ENCODE results near the gene CMTM5. TPM values are rescaled to one million over a fixed set of nuclear protein-coding genes. Genes with fewer than 3 reads are reported as not detected.

The CMTM5 gene
- total and polyA plus RNA-seq, 8 donors: 0.61 to 1.3 (median 1.1) TPM; not detected in 4

- Histone ChIP-seq H3K36me3 (peaks cover 0 to 15% (median 3%) of the 10 kb centered on the region in 4 donors), H3K9me3 (peaks cover 0 to 4% (median 0%) of the 10 kb centered on the region in 4 donors), H3K4me3 (no peak overlapping the region), H3K4me1 (no peaks in the 10 kb centered on the region), H3K27ac (no peak overlapping the region), H3K27me3 (no peaks in the 10 kb centered on the region)
- intact Hi-C loops (cut with DNase I; ENCODE audit: low total_unique reads): no loop called here
- TF ChIP-seq, protein P1, sequence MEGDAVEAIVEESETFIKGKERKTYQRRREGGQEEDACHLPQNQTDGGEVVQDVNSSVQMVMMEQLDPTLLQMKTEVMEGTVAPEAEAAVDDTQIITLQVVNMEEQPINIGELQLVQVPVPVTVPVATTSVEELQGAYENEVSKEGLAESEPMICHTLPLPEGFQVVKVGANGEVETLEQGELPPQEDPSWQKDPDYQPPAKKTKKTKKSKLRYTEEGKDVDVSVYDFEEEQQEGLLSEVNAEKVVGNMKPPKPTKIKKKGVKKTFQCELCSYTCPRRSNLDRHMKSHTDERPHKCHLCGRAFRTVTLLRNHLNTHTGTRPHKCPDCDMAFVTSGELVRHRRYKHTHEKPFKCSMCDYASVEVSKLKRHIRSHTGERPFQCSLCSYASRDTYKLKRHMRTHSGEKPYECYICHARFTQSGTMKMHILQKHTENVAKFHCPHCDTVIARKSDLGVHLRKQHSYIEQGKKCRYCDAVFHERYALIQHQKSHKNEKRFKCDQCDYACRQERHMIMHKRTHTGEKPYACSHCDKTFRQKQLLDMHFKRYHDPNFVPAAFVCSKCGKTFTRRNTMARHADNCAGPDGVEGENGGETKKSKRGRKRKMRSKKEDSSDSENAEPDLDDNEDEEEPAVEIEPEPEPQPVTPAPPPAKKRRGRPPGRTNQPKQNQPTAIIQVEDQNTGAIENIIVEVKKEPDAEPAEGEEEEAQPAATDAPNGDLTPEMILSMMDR (IDR thresholded peaks at IDR 0.05): no peak
- no peak for TF ChIP-seq POLR2AphosphoS5 (IDR thresholded peaks at IDR 0.05)
- no peak for TF ChIP-seq EP300 (IDR thresholded peaks at IDR 0.05)
- no peak for TF ChIP-seq POLR2A (IDR thresholded peaks at IDR 0.05)
- no peak for DNase-seq
- 47 to 68% (median 55%) methylated on average over 3 of the region's 3 CpGs for WGBS, 5 donors
These were observed 32.4 kb upstream of the CMTM5 start for GRCh38 chr14:23344481-23344880.

DNA sequence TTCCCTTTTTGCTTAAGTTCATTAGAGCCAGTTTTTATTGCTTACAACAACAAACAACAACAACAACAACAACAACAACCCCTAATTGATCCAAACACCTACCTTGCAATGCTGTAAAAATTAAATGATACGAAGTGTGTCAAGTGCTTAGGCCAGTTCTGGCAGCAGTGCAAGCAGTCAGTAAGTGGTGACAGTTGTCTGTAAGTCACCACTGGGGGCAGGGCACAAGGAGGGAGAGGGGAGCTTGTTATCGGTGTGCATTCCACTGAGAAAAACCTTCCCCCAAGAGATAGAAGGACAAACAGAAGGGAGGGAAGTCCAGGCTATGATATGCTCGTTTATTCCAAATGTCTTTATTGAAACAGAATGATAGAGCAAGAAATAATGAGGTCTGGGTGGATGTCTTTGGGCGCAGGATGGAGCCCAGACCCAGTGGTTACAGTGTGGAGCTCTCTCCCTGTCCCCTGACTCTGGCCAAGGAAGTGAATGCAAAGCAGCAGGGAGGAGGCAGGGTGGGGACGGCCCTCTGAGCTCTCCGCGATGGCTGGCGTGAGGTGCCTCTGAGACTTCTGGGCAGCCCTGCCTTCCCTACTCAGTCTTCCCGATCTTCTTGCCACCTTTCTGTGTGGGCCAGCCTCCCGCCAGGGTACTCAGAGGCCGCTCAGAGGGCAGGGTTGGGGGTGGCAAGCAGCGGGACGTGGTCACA, 30.7 kb upstream of the CMTM5 start:
- no peak for DNase-seq
- peaks cover 0 to 15% (median 3%) of the 10 kb centered on the region in 4 donors for H3K36me3 ChIP-seq
- no peaks in the 10 kb centered on the region for H3K9me3 ChIP-seq
- no peaks in the 10 kb centered on the region for H3K27me3 ChIP-seq
- H3K4me3 ChIP-seq: no peak overlapping the region
- WGBS, 5 donors: 55 to 67% (median 66%) methylated on average over 8 to 13 of the region's 13 CpGs
- no peak overlapping the region for H3K27ac ChIP-seq
- TF ChIP-seq POLR2AphosphoS5 (IDR thresholded peaks at IDR 0.05) (no peak), EP300 (IDR thresholded peaks at IDR 0.05) (no peak), POLR2A (IDR thresholded peaks at IDR 0.05) (no peak)
- TF ChIP-seq, protein P1 (IDR thresholded peaks at IDR 0.05): no peak
- intact Hi-C loops (cut with DNase I; ENCODE audit: low total_unique reads): no loop called here
- no peaks in the 10 kb centered on the region for H3K4me1 ChIP-seq

- peaks cover 3 to 4% (median 4%) of the 10 kb centered on the region in 4 donors for H3K4me1 ChIP-seq
- 72 to 86% (median 76%) methylated on average over 13 to 27 of the region's 27 CpGs for WGBS, 5 donors
- DNase-seq: no peak
- H3K27ac ChIP-seq: no peak overlapping the region
- H3K27me3 ChIP-seq: peaks cover 0 to 5% (median 4%) of the 10 kb centered on the region in 3 donors
- peaks cover 0 to 15% (median 3%) of the 10 kb centered on the region in 4 donors for H3K36me3 ChIP-seq
- TF ChIP-seq EP300 (IDR thresholded peaks at IDR 0.05) (no peak), POLR2AphosphoS5 (IDR thresholded peaks at IDR 0.05) (no peak), POLR2A (IDR thresholded peaks at IDR 0.05) (no peak)
- TF ChIP-seq, protein P1 (IDR thresholded peaks at IDR 0.05): no peak
- no peaks in the 10 kb centered on the region for H3K9me3 ChIP-seq
- H3K4me3 ChIP-seq: no peak overlapping the region
- intact Hi-C loops (cut with DNase I; ENCODE audit: low total_unique reads): no loop called here
These were observed 30.0 kb upstream of the CMTM5 start for GRCh38 chr14:23346693-23347405.

DNA sequence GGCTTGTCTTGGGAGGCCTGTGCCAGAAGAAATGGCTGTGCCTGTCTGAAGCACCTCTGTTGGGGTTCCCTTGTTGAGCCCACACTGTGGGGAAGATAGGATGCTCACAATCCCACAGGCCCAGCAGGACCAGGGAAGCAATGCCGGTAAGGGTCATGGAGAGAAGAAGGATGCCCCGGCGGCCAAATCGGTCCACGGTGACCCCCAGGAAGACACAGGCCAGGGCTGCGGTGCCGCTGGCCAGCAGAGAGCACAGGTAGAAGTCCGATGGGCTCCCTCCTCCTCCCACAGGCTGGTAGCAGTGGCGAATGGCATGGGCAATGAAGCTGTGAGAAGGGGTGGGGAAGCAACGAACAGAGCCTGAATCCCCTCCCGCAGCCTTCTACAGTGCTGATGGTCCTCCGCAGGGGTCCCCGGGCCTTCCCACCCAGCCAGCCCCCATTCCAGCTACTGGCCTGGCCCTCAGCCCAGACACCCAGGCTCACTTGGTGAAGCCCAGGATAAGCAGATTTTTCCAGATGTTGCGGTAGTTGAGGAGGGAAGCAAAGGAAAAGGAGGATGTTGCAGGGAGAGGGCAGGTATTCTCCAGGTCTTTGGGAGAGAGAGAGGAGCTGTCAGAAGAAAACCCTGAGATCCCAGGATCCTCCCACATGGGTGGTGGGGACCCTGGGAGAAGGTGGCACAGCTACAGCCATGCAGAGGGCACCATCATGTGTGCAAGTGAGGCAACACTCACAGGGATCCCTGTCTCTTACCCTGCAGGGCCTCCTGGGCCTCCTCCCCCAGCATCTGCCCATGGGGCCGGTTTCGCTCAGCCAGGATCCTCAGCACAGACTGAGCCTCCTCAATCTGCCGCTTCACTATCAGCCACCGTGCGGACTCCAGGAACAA, 29.2 kb upstream of the CMTM5 start:
- no peak for DNase-seq
- H3K4me1 ChIP-seq: peaks cover 9 to 12% (median 12%) of the 10 kb centered on the region in 4 donors
- no peak overlapping the region for H3K27ac ChIP-seq
- peaks cover 0 to 13% (median 12%) of the 10 kb centered on the region in 3 donors for H3K27me3 ChIP-seq
- H3K4me3 ChIP-seq: no peak overlapping the region
- WGBS, 5 donors: 92 to 93% (median 92%) methylated on average over 19 of the region's 19 CpGs
- peaks cover 0 to 15% (median 3%) of the 10 kb centered on the region in 4 donors for H3K36me3 ChIP-seq
- TF ChIP-seq POLR2A (IDR thresholded peaks at IDR 0.05) (no peak), EP300 (IDR thresholded peaks at IDR 0.05) (no peak), POLR2AphosphoS5 (IDR thresholded peaks at IDR 0.05) (no peak)
- TF ChIP-seq, protein P1 (IDR thresholded peaks at IDR 0.05): no peak
- intact Hi-C loops (cut with DNase I; ENCODE audit: low total_unique reads): no loop called here
- no peaks in the 10 kb centered on the region for H3K9me3 ChIP-seq

Measured in stomach (tissue), 9 donors.